Activated CD8-positive, alpha-beta memory T cell treated with anti-CD3 and anti-CD28 coated beads, Interleukin-2, amount 50 U/mL, for 4 hours (primary cell): Measurements from ENCODE around the gene CWH43.
"Not testable (repeated sequence)": the region's sequence is repeated elsewhere in the genome, so short reads cannot be mapped to it uniquely, and the experiment has no call there.

Source experiments
- DNase-seq: peaks from one replicate; pipeline ENCODE4 v3.0.0-alpha.2; 2020

CWH43 gene

DNA sequence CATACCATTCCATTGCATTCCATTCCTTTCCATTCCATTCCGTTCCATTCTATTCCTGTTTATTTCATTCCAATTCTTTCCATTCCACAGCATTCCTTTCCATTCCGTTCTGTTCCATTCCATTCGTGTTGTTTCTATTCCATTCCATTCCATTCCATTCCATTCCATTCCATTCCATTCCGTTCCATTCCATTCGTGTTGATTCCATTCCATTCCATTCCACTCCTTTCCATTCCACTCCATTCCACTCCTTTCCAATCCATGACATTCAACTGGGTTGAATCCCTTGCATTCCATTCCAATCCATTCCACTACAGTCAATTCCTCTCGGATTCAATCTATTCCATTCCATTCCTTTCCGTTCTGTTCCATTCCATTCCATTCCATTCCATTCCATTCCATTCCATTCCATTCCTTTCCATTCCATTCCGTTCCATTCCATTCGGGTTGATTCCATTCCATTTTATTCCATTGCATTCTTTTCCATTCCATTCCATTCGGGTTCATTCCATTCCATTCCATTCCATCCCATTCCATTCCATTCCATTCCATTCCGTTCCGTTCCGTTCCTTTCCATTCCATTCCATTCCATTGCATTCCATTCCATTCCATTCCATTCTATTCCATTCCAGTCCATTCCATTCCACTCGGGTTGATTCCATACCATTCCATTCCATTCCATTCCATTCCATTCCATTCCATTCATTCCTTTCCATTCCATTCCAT is 112.1 kb downstream of the CWH43 start:
- DNase-seq: not testable (repeated sequence)

DNA sequence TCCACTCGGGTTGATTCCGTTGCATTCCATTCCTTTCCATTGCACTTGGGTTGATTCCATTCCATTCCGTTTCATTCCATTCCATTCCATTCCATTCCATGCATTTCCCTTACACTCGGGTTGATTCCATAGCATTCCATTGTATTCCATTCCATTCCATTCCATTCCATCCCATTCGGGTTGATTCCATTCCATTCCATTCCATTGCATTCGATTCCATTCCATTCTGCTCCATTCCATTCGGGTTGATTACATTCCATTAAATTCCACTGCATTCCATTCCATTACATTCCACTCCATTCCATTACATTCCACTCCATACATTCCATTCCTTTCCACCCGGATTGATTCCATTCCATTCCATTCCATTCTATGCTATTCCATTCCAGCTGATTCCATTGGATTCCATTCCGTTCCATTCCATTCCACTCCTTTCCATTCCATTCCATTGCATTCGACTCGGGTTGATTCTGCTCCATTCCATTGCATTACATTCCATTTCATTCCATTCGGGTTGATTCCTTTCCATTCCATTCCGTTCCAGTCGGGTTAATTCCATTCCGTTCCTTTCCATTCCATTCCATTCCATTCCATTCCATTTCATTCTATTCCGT is 113.9 kb downstream of the CWH43 start:
- DNase-seq: not testable (repeated sequence)

DNA sequence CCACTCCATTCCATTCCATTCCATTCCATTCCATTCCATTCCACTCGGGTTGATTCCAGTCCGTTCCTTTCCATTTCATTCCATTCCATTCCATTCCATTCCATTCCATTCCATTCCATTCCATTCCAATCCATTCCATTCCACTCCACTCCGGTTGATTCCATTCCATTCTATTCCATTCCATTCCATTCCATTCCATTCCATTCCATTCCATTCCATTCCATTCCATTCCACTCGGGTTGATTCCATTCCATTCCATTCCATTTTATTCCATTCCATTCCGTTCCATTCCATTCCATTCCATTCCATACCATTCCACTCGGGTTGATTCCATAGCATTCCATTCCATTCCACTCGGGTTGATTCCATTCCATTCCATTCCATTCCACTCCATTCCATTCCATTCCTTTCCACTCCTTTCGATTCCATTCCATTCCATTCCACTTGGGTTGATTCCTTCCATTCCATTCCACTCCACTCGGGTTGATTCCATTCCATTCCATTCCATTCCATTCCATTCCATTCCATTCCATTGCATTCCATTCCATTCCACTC is 116.3 kb downstream of the CWH43 start:
- not testable (repeated sequence) for DNase-seq

DNA sequence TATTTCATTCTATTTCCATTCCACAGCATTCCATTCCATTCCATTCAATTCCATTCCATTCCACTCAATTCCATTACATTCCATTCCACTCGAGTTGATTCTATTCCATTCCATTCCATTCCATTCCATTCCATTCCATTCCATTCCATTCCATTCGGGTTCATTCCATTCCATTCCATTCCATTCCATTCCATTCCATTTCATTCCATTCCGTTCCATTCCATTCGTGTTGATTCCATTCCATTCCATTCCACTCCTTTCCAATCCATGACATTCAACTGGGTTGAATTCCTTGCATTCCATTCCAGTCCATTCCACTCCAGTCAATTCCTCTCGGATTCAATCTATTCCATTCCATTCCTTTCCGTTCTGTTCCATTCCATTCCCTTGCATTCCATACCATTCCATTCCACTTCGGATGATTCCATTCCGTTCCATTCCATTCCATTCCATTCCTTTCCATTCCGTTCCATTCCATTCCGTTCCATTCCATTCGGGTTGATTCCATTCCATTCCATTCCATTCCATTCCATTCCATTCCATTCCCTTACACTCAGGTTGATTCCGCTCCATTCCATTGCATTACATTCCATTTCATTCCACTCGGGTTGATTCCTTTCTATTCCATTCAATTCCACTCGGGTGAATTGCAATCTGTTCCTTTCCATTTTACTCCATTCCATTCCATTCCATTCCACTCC is 117.5 kb downstream of the CWH43 start:
- not testable (repeated sequence) for DNase-seq

DNA sequence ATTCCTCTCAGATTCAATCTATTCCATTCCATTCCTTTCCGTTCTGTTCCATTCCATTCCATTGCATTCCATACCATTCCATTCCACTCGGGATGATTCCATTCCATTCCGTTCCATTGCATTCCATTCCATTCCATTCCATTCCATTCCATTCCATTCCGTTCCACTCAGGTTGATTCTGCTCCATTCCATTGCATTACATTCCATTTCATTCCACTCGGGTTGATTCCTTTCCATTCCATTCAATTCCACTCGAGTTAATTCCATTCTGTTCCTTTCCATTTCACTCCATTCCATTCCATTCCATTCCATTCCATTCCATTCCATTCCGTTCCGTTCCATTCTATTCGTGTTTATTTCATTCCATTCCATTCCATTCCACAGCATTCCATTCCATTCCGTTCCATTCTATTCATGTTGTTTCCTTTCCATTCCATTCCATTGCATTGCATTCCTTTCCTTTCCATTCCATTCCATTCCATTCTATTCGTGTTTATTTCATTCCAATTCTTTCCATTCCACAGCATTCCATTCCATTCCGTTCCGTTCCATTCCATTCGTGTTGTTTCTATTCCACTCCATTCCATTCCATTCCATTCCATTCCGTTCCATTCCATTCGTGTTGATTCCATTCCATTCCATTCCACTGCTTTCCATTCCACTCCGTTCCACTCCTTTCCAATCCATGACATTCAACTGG is 118.3 kb downstream of the CWH43 start:
- not testable (repeated sequence) for DNase-seq

DNA sequence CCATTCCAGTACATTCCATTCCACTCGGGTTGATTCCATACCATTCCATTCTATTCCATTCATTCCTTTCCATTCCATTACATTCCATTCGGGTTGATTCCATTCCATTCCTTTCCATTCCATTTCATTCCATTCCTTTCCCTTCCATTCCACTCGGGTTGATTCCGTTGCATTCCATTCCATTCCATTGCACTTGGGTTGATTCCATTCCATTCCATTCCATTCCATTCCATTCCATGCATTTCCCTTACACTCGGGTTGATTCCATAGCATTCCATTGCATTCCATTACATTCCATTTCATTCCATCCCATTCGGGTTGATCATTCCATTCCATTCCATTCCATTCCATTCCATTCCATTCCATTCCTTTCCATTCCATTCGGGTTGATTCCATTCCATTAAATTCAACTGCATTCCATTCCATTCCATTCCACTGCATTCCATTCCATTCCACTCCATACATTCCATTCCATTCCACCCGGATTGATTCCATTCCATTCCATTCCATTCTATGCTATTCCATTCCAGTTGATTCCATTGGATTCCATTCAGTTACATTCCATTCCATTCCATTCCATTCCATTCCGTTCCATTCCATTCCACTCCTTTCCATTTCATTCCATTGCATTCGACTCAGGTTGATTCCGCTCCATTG is 119.3 kb downstream of the CWH43 start:
- DNase-seq: not testable (repeated sequence)

DNA sequence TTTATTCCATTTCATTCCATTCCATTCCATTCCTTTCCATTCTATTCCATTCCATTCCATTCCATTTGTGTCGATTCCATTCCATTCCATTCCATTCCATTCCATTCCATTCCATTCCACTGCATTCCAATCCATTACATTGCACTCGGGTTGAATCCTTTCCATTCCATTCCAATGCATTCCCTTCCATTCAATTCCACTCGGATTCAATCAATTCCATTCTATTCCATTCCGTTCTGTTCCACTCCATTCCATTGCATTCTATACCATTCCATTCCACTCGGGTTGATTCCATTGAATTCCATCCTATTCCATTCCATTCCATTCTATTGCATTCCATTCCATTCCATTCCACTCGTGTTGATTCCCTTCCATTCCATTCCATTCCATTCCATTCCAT is 121.2 kb downstream of the CWH43 start:
- not testable (repeated sequence) for DNase-seq

DNA sequence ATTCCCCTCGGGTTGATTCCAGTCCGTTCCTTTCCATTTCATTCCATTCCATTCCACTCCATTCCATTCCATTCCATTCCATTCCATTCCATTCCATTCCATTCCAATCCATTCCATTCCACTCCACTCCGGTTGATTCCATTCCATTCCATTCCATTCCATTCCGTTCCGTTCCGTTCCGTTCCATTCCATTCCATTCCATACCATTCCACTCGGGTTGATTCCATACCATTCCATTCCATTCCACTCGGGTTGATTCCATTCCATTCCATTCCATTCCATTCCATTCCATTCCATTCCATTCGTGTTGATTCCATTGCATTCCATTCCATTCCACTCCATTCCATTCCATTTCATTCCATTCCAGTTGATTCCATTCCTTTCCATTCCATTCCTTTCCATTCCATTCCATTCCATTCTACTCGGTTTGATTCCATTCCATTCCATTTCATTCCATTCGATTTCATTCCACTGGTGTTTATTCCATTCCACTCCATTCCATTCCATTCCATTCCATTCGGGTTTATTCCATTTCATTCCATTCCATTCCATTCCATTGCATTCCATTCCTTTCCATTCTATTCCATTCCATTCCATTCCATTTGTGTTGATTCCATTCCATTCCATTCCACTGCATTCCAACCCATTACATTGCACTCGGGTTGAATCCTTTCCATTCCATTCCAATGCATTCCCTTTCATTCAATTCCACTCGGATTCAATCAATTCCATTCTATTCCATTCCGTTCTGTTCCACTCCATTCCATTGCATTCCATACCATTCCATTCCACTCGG is 122.3 kb downstream of the CWH43 start:
- DNase-seq: not testable (repeated sequence)

DNA sequence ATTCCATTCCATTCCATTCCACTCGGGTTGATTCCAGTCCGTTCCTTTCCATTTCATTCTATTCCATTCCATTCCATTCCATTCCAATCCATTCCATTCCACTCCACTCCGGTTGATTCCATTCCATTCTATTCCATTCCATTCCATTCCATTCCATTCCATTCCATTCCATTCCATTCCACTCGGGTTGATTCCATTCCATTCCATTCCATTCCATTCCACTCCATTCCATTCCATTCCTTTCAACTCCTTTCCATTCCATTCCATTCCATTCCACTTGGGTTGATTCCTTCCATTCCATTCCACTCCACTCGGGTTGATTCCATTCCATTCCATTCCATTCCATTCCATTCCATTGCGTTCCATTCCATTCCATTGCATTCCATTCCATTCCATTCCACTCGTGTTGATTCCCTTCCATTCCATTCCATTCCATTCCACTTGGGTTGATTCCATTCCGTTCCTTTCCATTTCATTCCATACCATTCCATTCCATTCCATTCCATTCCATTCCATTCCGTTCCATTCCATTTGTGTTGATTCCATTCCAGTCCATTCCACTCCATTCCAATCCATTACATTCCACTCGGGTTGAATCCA is 123.6 kb downstream of the CWH43 start:
- not testable (repeated sequence) for DNase-seq

GRCh38 chr4:49110579-49110978 is 124.5 kb downstream of the CWH43 start:
- not testable (repeated sequence) for DNase-seq
